ENCODE data around the gene DPYSL5. TPM values are rescaled to one million over a fixed set of nuclear protein-coding genes. Genes with fewer than 3 reads are reported as not detected.

DPYSL5 gene
- total and polyA plus RNA-seq, 9 of the 15 experiments (the other 6 are each of a cell fraction or from before 2014, with no cell fraction given) = 0.06 TPM; not detected in 8

GRCh38 chr2:26970244-26970927 is 122.5 kb downstream of the DPYSL5 start, which contains the start of gene MAPRE3 (continued):
- TF ChIP-seq TAF1 (IDR thresholded peaks at IDR 0.05; ENCODE audit: control insufficient read depth, extremely low read depth, insufficient read depth, low read length, severe bottlenecking) (peak; percentile 32), ZNF511 (CRISPR knock-in tag; IDR thresholded peaks at IDR 0.05) (peak; percentile 18; the same call in 1 of the 2 replicates), CCAR2 (IDR thresholded peaks at IDR 0.05; ENCODE audit: low read depth, low read length) (no peak), ZBTB9 (CRISPR knock-in tag; IDR thresholded peaks at IDR 0.05) (peak; percentile 49; the same call in 1 of the 2 replicates), MYC (IDR thresholded peaks at IDR 0.05; ENCODE audit: low read depth, low read length) (peak; percentile 81), MYC (CRISPR knock-in tag; IDR thresholded peaks at IDR 0.05; ENCODE audit: borderline replicate concordance, low read depth) (no peak), MED1 (CRISPR knock-in tag; IDR thresholded peaks at IDR 0.05; ENCODE audit: borderline replicate concordance) (no peak), HNRNPLL (IDR thresholded peaks at IDR 0.05; ENCODE audit: low read depth, low read length, poor library complexity, severe bottlenecking) (peak; percentile 32), ARID4B (CRISPR knock-in tag; IDR thresholded peaks at IDR 0.05) (peak; percentile 67; the same call in 1 of the 2 replicates), UBTF (IDR thresholded peaks at IDR 0.05; ENCODE audit: borderline replicate concordance in 1 of 2, low read depth in 2 of 2, low read length in 2 of 2) (0 out of 4 replicates have a peak, but pooled peaks have one; percentile 18 to 43), GABPB1 (CRISPR knock-in tag; IDR thresholded peaks at IDR 0.05) (peak; percentile 6; the same call in 1 of the 2 replicates), HNRNPK (IDR thresholded peaks at IDR 0.05; ENCODE audit: low read depth, low read length, poor library complexity, severe bottlenecking) (peak; percentile 95), E2F6 (IDR thresholded peaks at IDR 0.05; ENCODE audit: borderline replicate concordance in 1 of 2, extremely low read depth in 1 of 2, insufficient read depth in 1 of 2, insufficient read length in 1 of 2, low read depth in 1 of 2, low read length in 1 of 2, poor library complexity in 1 of 2, severe bottlenecking in 1 of 2) (peak; percentile 24 to 90), LCOR (CRISPR knock-in tag; IDR thresholded peaks at IDR 0.05) (no peak), CCNT2 (IDR thresholded peaks at IDR 0.05; ENCODE audit: borderline replicate concordance, extremely low read depth, insufficient read length, low read depth, low read length) (peak; percentile 61)

Measured in K562 (cell line).